Activated CD8-positive, alpha-beta memory T cell treated with anti-CD3 and anti-CD28 coated beads, Interleukin-2, amount 10 ng/mL, durations not matched to agents 7 days and 5 days (primary cell): Measurements from ENCODE around the gene BCO2. TPM values are rescaled to one million over a fixed set of nuclear protein-coding genes. Genes with fewer than 3 reads are reported as not detected.
"Not testable (repeated sequence)": the region's sequence is repeated elsewhere in the genome, so short reads cannot be mapped to it uniquely, and the experiment has no call there.

ENCODE experiments used
- ATAC-seq: fragments of 150-1000 bp; cut with Tn5 transposase; one replicate; pipeline ENCODE4 v1.10.0; 2021; ENCODE audit warnings: moderate library complexity
- CTCF ChIA-PET: fragments of 350-600 bp; sonication (Branson Sonifier 250); formaldehyde crosslinking; loops from one replicate; lab custom pipeline; 2021; ENCODE audit warnings: antibody characterized with exemption; lab: Charles Lee
- DNase-seq: peaks from one replicate; pipeline ENCODE4 v3.0.0-alpha.2; 2020
- H3K27ac Mint-ChIP-seq: one replicate; pipeline ENCODE4 v1.8.0; 2021; ENCODE audit warnings: mild to moderate bottlenecking, mixed read lengths
- H3K27me3 Mint-ChIP-seq: one replicate; pipeline ENCODE4 v1.8.0; 2021; ENCODE audit warnings: mixed read lengths
- H3K36me3 Mint-ChIP-seq: one replicate; pipeline ENCODE4 v1.8.0; 2021; ENCODE audit warnings: mild to moderate bottlenecking, mixed read lengths
- H3K4me1 Mint-ChIP-seq: one replicate; pipeline ENCODE4 v1.8.0; 2021; ENCODE audit warnings: mixed read lengths
- H3K4me3 Mint-ChIP-seq: one replicate; pipeline ENCODE4 v1.8.0; 2021; ENCODE audit warnings: mild to moderate bottlenecking, moderate library complexity, mixed read lengths
- H3K9me3 Mint-ChIP-seq: one replicate; pipeline ENCODE4 v1.8.0; 2022; ENCODE audit warnings: low read depth, mixed read lengths
- total RNA-seq, 2 experiments: library from RNA; stranded (reverse); gene quantifications; one replicate each; pipeline ENCODE4 v1.2.3, GENCODE V29; 2021

BCO2 gene
- total RNA-seq, 2 experiments from 2014 or later = 1.3 to 2.3 TPM

DNA sequence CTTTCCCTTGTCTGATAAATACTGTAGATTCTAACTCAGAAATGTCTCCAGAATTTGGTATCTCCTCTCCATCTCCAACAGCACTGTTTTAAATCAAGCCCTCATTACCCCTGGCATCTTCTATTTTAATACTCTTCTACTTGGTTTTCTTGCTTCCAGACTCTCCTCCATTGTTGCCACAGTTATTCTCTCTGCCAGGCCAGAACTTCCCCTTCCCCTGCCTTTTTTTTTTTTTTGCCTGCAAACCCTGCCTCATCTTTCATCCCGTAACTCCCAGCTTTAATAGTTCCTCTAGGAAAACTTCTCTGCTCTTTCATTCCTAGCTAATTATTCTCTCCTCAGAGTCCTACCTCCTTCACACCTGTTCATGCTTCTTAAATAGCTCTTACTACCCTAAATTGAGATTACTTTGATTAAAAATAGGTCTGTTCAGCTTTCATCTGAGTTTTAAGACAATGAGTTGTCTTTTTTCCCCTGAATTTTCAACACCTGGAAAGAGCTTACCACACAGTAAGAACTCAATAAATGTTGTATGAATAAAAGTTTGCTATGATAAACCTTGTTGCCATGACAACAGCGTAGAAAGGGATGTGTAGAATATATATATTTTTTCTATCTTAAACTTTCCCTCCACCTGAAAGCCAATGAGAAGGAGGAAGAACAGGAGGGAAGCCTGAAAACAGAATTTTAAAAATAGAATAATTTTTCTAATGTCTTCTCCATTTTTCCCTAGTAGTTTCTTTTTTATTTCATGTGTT is 15.0 kb upstream of the BCO2 start:
- no peak for DNase-seq
- H3K27ac Mint-ChIP-seq = no peak overlapping the region
- H3K36me3 Mint-ChIP-seq = no peaks in the 10 kb centered on the region
- H3K4me3 Mint-ChIP-seq = no peak overlapping the region
- H3K9me3 Mint-ChIP-seq = no peaks in the 10 kb centered on the region
- ATAC-seq = no peak
- peaks cover 32% of the 10 kb centered on the region for H3K27me3 Mint-ChIP-seq
- CTCF ChIA-PET = no interaction called here
- peaks cover 2% of the 10 kb centered on the region for H3K4me1 Mint-ChIP-seq

DNA sequence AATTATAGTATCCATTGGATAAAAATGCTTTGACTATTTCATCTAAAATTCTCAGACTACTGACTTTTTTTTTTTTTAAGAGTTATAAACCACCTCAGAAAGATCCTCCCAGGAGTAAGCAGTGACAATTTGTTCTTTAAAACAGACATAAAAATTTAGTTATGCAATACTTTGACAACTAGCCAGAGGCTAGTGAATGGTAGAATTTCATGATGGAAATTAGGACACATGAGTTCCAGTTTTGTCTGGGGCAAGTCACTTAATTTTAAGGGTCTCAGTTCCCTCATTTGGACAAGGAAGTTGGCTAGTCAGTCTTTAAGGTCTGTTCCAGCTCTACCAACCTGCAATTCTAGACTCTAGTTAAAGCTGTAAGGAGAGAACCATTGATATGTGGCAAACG is 14.3 kb upstream of the BCO2 start:
- Mint-ChIP-seq H3K9me3 (no peaks in the 10 kb centered on the region), H3K27me3 (peaks cover 33% of the 10 kb centered on the region), H3K4me1 (peaks cover 2% of the 10 kb centered on the region), H3K27ac (no peak overlapping the region), H3K36me3 (no peaks in the 10 kb centered on the region), H3K4me3 (no peak overlapping the region)
- ATAC-seq (no peak), DNase-seq (no peak)
- CTCF ChIA-PET = no interaction called here

- H3K27ac Mint-ChIP-seq, H3K4me1 Mint-ChIP-seq, H3K9me3 Mint-ChIP-seq, ATAC-seq, DNase-seq, H3K36me3 Mint-ChIP-seq, CTCF ChIA-PET, H3K4me3 Mint-ChIP-seq: not testable (repeated sequence)
- H3K27me3 Mint-ChIP-seq = peaks cover 33% of the 10 kb centered on the region
Measured at GRCh38 chr11:112162200-112162599, 13.1 kb upstream of the BCO2 start.

DNA sequence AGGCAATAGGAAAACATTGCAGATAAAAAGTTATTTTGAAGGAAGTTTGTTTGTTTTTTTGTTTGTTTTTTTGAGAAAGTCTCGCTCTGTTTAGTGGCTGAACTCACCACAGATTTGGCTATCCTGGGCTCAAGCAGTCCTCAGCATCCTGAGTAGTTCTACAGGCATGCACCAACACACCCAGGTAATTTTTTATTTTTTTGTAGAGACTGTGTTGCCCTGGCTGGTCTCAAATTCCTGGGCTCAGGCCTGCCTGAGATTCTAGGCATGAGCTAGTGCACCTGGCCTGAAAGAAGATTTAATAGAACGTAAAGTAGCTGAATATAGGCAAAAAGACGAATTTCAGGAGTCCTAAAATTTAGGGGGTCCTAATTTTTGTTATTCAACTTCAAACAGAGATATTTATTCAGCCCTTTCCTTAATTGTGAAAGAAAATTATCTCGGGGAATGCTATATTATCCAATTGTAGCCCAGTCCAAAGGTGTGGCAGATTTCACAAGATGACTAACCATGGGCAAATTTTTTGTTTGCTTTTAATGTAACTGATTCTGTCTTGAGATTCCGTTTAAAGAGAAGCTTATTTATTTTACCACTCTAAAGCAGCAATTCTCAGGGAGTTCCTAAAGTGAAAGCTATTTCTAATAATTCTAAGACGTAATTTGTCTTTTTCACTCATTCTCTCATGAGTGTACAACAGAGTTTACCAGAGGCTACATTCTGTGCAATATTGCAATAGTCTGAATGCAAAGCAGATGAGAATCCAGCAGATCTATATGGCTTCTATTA is 12.4 kb upstream of the BCO2 start:
- peaks cover 33% of the 10 kb centered on the region for H3K27me3 Mint-ChIP-seq
- DNase-seq (no peak), ATAC-seq (no peak)
- CTCF ChIA-PET = interaction anchor here (0.5 to 1.2 kb wide), 2 partner anchors 16 to 118 kb away, joined by 3 read pairs; no protein-coding TSS in a partner anchor
- no peaks in the 10 kb centered on the region for H3K4me1 Mint-ChIP-seq
- H3K4me3 Mint-ChIP-seq = no peak overlapping the region
- H3K9me3 Mint-ChIP-seq = no peaks in the 10 kb centered on the region
- no peak overlapping the region for H3K27ac Mint-ChIP-seq
- no peaks in the 10 kb centered on the region for H3K36me3 Mint-ChIP-seq

DNA sequence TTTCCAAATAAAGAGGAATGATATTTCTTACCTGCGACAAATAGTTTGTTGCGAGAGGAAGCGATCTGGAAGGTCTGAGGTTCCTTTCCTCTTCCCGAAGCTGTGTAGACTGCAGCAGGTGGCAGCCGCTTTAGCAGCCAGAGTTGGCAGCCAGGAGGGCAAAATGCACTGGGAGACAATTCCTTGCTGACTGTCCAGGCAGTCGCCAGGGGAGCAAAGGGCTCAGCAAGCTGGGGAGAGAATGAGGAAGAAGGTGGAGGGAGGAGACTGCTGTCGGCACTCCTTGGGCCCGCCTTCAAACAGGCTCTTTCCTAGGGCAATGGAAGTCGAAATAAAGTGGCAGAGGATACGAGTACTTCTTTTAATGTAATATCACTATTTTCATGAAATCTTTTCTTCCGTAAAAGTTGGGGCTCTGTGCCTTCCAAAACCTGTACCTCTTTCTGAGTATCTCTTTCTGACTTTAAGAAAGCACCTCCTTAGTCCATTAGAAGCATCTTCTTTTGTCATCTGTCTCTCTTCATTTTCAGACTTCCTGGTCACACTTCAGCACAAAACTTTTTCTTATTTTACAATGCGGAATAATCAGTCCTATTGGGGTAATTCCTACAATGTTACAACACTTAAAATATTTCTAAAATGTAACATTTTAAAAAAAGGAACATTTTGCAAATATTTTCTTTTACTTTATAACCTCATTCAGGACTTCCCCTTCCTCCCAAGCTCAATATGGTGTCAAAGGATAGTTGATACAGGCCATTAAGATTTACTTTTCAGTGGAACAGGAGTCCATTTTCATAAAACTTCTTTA is 11.2 kb upstream of the BCO2 start, which contains the start of gene IL18:
TSS of gene IL18 (minus strand) at position 220 of the 811 bp plus-strand sequence. CDS start 9,041 bp downstream, outside the sequence.
- CTCF ChIA-PET = interaction anchor here (1.2 kb wide), 1 partner anchor 117 kb away, joined by 3 read pairs; no protein-coding TSS in a partner anchor
- no peaks in the 10 kb centered on the region for H3K36me3 Mint-ChIP-seq
- H3K27me3 Mint-ChIP-seq = peaks cover 33% of the 10 kb centered on the region
- no peak within 1 kb of the TSS for H3K27ac Mint-ChIP-seq
- ATAC-seq = no peak
- no peak for DNase-seq
- no peaks in the 10 kb centered on the region for H3K9me3 Mint-ChIP-seq
- no peaks in the 10 kb centered on the region for H3K4me1 Mint-ChIP-seq
- H3K4me3 Mint-ChIP-seq = peak within 1 kb of the TSS; percentile 34

- Mint-ChIP-seq H3K9me3 (no peaks in the 10 kb centered on the region), H3K4me1 (no peaks in the 10 kb centered on the region), H3K27me3 (peaks cover 30% of the 10 kb centered on the region), H3K4me3 (no peak overlapping the region), H3K36me3 (no peaks in the 10 kb centered on the region), H3K27ac (no peak overlapping the region)
- DNase-seq = no peak
- ATAC-seq = no peak
- CTCF ChIA-PET = no interaction called here
Measured at GRCh38 chr11:112165049-112165448, 10.3 kb upstream of the BCO2 start.

- no peak overlapping the region for H3K4me3 Mint-ChIP-seq
- H3K36me3 Mint-ChIP-seq = no peaks in the 10 kb centered on the region
- CTCF ChIA-PET = interaction anchor here (1.6 kb wide), 1 partner anchor 9 kb away, joined by 4 read pairs; the partner anchor contains the start of gene BCO2
- ATAC-seq (no peak), DNase-seq (no peak)
- no peaks in the 10 kb centered on the region for H3K9me3 Mint-ChIP-seq
- H3K4me1 Mint-ChIP-seq = no peaks in the 10 kb centered on the region
- H3K27ac Mint-ChIP-seq = no peak overlapping the region
- peaks cover 22% of the 10 kb centered on the region for H3K27me3 Mint-ChIP-seq
Measured at GRCh38 chr11:112166562-112166961, 8.8 kb upstream of the BCO2 start.

GRCh38 chr11:112167145-112167544 is 8.2 kb upstream of the BCO2 start, which contains the start of gene TEX12:
Gene TEX12, plus strand, starts transcription at chr11:112167372. Its CDS starts 1,897 bp downstream, at chr11:112169269.
- Mint-ChIP-seq H3K9me3 (no peaks in the 10 kb centered on the region), H3K4me1 (no peaks in the 10 kb centered on the region), H3K27ac (no peak within 1 kb of the TSS), H3K27me3 (peaks cover 19% of the 10 kb centered on the region), H3K4me3 (no peak within 1 kb of the TSS), H3K36me3 (no peaks in the 10 kb centered on the region)
- ATAC-seq = no peak
- CTCF ChIA-PET = interaction anchor here (1.6 kb wide), 1 partner anchor 8 kb away, joined by 4 read pairs; the partner anchor contains the start of gene BCO2
- DNase-seq = no peak

- Mint-ChIP-seq H3K27me3 (peaks cover 18% of the 10 kb centered on the region), H3K4me1 (peaks cover 11% of the 10 kb centered on the region), H3K4me3 (no peak overlapping the region), H3K9me3 (no peaks in the 10 kb centered on the region), H3K36me3 (no peaks in the 10 kb centered on the region), H3K27ac (no peak overlapping the region)
- DNase-seq = no peak
- CTCF ChIA-PET = no interaction called here
- no peak for ATAC-seq
Measured at GRCh38 chr11:112172362-112172994, 2.8 kb upstream of the BCO2 start.

GRCh38 chr11:112173152-112173551 is 2.2 kb upstream of the BCO2 start:
- Mint-ChIP-seq H3K4me1 (peaks cover 11% of the 10 kb centered on the region), H3K9me3 (no peaks in the 10 kb centered on the region), H3K36me3 (no peaks in the 10 kb centered on the region), H3K4me3 (no peak overlapping the region), H3K27ac (no peak overlapping the region), H3K27me3 (peaks cover 20% of the 10 kb centered on the region)
- CTCF ChIA-PET = no interaction called here
- DNase-seq (no peak), ATAC-seq (no peak)

- no peak for DNase-seq
- CTCF ChIA-PET = interaction anchor here (1.1 to 1.3 kb wide), 3 partner anchors 9 to 105 kb away, joined by 3 to 15 read pairs (median 4); no protein-coding TSS in a partner anchor
- Mint-ChIP-seq H3K27ac (no peak overlapping the region), H3K4me1 (peaks cover 19% of the 10 kb centered on the region), H3K4me3 (peak overlapping the region; percentile 58), H3K36me3 (no peaks in the 10 kb centered on the region), H3K27me3 (peaks cover 38% of the 10 kb centered on the region), H3K9me3 (no peaks in the 10 kb centered on the region)
- ATAC-seq = no peak
Measured at GRCh38 chr11:112175599-112175952, 264 bp downstream of the BCO2 start.

GRCh38 chr11:112176077-112176476 is 765 bp downstream of the BCO2 start:
- no peak overlapping the region for H3K4me3 Mint-ChIP-seq
- DNase-seq (no peak), ATAC-seq (no peak)
- H3K4me1 Mint-ChIP-seq = peaks cover 19% of the 10 kb centered on the region
- no peaks in the 10 kb centered on the region for H3K9me3 Mint-ChIP-seq
- H3K36me3 Mint-ChIP-seq = no peaks in the 10 kb centered on the region
- H3K27ac Mint-ChIP-seq = no peak overlapping the region
- CTCF ChIA-PET = interaction anchor here (1.1 to 1.3 kb wide), 3 partner anchors 10 to 104 kb away, joined by 3 to 15 read pairs (median 4); no protein-coding TSS in a partner anchor
- peaks cover 38% of the 10 kb centered on the region for H3K27me3 Mint-ChIP-seq
